HFFc6 (cell line): Measurements from ENCODE around the gene VIM. TPM values are rescaled to one million over a fixed set of nuclear protein-coding genes. Genes with fewer than 3 reads are reported as not detected.

ENCODE experiments used
- DNase-seq: peaks from one replicate; pipeline ENCODE4 v3.0.0-alpha.2; 2018
- H3K27ac Mint-ChIP-seq: 2 replicates; pipeline ENCODE4 v1.8.0; 2020; ENCODE audit warnings: mild to moderate bottlenecking, mixed read lengths
- H3K27me3 Mint-ChIP-seq: 2 replicates; pipeline ENCODE4 v1.8.0; 2021; ENCODE audit warnings: mild to moderate bottlenecking, moderate library complexity, mixed read lengths; ENCODE audit not compliant: insufficient read depth
- H3K36me3 Mint-ChIP-seq: 2 replicates; pipeline ENCODE4 v1.8.0; 2021; ENCODE audit warnings: low read depth, mixed read lengths
- H3K4me1 Mint-ChIP-seq: 2 replicates; pipeline ENCODE4 v1.8.0; 2020; ENCODE audit warnings: low read depth, mixed read lengths
- H3K4me3 Mint-ChIP-seq: 2 replicates; pipeline ENCODE4 v1.8.0; 2020; ENCODE audit warnings: mild to moderate bottlenecking, moderate library complexity, mixed read lengths
- H3K9me3 Mint-ChIP-seq: 2 replicates; pipeline ENCODE4 v1.8.0; 2020; ENCODE audit warnings: mild to moderate bottlenecking, mixed read lengths
- total RNA-seq, 6 experiments: library from RNA; stranded (reverse); fragmentation: NEBNext Ultra II Directional; extraction: Animal tissue kit (Norgen Biotek cat#: 25700); gene quantifications; 2 replicates in 1 of 6; 3 replicates in 5 of 6; pipeline ENCODE4 v1.2.3, GENCODE V29; 2021
- TF ChIP-seq, protein P1 (sequence below): fragments of 200-600 bp; sonication (generic); IDR thresholded peaks from 2 replicates; pipeline ENCODE4 v1.5.0; 2021; ENCODE audit warnings: antibody characterized with exemption, mild to moderate bottlenecking

Gene VIM
- total RNA-seq, 6 experiments from 2014 or later, result 9,623 to 12,540 (median 10,688) TPM

DNA sequence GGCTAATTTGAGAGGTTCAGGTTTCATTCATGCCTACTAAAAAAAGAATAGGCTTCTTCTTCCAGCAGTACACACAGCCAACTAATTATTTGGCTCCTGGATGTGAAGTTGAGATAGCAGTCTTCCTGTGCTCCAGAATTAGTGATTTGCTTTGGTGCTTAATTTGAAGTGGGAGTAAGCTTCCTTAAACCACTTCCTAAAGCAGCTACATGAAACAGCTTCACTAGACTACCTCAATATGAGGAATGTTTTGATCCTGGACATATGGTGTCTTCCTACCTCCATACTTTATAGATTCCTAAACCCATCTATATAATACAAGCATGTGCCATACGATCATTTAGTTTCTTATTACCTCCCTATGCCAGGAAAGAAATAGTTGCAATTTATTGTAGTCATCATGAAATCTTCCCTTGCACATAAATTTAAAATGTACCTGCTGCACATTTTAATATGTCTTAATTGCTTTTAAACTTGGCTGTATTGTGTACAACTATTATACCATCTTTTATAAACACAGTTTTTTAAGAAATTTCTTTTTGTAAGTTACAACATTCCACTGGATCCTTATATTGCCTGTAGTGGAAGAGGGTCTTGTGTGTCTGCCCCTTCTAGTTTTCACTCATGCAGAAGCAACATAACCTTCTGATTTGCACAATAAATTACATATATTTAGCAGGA, 8.6 kb downstream of the VIM start:
- H3K4me1 Mint-ChIP-seq, result peaks cover 71% of the 10 kb centered on the region
- H3K4me3 Mint-ChIP-seq, result peak overlapping the region; percentile 100

DNA sequence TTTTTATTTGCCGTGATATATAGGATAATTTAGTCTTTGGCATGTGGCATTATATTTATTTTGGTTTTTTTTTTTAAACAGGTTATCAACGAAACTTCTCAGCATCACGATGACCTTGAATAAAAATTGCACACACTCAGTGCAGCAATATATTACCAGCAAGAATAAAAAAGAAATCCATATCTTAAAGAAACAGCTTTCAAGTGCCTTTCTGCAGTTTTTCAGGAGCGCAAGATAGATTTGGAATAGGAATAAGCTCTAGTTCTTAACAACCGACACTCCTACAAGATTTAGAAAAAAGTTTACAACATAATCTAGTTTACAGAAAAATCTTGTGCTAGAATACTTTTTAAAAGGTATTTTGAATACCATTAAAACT, 9.1 kb downstream of the VIM start:
- TF ChIP-seq, protein P1, sequence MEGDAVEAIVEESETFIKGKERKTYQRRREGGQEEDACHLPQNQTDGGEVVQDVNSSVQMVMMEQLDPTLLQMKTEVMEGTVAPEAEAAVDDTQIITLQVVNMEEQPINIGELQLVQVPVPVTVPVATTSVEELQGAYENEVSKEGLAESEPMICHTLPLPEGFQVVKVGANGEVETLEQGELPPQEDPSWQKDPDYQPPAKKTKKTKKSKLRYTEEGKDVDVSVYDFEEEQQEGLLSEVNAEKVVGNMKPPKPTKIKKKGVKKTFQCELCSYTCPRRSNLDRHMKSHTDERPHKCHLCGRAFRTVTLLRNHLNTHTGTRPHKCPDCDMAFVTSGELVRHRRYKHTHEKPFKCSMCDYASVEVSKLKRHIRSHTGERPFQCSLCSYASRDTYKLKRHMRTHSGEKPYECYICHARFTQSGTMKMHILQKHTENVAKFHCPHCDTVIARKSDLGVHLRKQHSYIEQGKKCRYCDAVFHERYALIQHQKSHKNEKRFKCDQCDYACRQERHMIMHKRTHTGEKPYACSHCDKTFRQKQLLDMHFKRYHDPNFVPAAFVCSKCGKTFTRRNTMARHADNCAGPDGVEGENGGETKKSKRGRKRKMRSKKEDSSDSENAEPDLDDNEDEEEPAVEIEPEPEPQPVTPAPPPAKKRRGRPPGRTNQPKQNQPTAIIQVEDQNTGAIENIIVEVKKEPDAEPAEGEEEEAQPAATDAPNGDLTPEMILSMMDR, result no peak
- Mint-ChIP-seq H3K4me1 (peaks cover 66% of the 10 kb centered on the region), H3K4me3 (peak overlapping the region; percentile 100), H3K27me3 (peaks cover 84% of the 10 kb centered on the region), H3K9me3 (peaks cover 48% of the 10 kb centered on the region), H3K36me3 (peaks cover 48% of the 10 kb centered on the region), H3K27ac (peak overlapping the region; percentile 100)
- no peak for DNase-seq

More for the DNA sequence above, 8.6 kb downstream of the VIM start:
- H3K27me3 Mint-ChIP-seq, result peaks cover 89% of the 10 kb centered on the region
- TF ChIP-seq, protein P1, result no peak
- H3K36me3 Mint-ChIP-seq, result peaks cover 53% of the 10 kb centered on the region
- peak overlapping the region; percentile 100 for H3K27ac Mint-ChIP-seq
- H3K9me3 Mint-ChIP-seq, result peaks cover 54% of the 10 kb centered on the region
- DNase-seq, result no peak

DNA sequence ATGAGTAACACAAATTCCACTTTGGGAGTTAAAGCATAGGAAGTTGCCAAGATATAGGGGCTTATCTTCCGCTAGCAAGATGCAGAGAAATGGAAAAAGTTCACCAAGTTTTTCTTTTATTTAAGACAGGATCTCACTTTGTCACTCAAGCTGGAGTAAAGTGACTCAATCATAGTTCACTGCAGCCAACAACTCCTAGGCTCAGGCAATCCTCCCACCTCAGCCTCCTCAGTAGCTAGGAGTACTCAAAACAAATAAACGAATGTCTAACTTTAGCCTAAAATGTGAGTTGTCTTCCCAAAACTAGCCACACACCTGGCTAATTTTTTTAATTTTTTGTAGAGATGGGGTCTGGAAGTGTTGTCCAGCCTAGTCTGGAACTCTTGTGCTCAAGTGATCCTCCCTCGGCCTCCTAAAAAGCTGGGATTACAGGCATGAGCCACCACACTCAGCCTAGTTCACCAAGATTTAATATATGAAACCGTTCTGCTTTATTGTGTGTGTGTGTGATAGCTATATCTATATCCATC, 9.9 kb downstream of the VIM start:
- peak overlapping the region; percentile 100 for H3K27ac Mint-ChIP-seq
- H3K9me3 Mint-ChIP-seq, result peaks cover 47% of the 10 kb centered on the region
- H3K36me3 Mint-ChIP-seq, result peaks cover 41% of the 10 kb centered on the region
- H3K27me3 Mint-ChIP-seq, result peaks cover 75% of the 10 kb centered on the region
- peak overlapping the region; percentile 100 for H3K4me3 Mint-ChIP-seq
- peaks cover 59% of the 10 kb centered on the region for H3K4me1 Mint-ChIP-seq
- DNase-seq, result peak; percentile 63
- TF ChIP-seq, protein P1, result no peak

DNA sequence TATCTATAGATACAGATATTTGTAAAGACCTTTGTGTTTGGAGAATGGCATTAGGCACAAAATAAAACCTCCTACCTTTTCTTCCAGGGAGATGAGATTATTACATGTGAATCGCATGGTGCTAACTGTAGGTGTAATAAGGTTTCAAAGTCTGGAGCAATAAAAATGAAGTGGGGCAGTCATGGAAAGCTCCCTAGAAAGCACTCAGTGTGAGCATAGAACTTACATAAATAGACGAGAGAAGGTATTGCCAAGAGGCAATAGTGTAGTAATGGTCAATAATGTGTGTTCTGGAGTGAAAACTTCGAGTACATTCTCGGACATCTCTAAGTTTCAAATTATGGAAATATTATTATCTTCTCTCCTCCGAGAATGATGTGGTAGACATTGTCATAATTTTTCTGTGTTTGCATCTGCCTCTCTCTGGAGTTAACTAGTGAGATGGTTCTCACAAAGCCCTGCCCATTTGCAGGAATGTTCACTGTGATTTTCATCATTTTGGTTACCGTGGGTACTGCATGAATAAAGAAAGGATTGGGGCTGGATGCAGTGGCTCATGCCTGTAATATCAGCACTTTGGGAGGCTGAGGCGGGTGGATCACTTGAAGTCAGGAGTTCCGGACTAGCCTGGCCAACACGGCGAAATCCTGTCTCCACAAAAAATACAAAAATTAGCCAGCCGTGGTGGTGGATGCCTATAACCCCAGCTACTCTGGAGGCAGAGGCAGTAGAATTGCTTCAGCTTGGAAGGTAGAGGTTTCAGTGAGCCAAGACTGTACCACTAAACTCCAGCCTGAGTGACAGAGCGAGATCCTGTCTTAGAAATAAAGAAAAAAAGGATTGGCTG, 10.6 kb downstream of the VIM start:
- H3K4me3 Mint-ChIP-seq, result peak overlapping the region; percentile 100
- peaks cover 34% of the 10 kb centered on the region for H3K36me3 Mint-ChIP-seq
- peaks cover 68% of the 10 kb centered on the region for H3K27me3 Mint-ChIP-seq
- H3K9me3 Mint-ChIP-seq, result peaks cover 42% of the 10 kb centered on the region
- peaks cover 53% of the 10 kb centered on the region for H3K4me1 Mint-ChIP-seq
- peak; percentile 92 for DNase-seq
- TF ChIP-seq, protein P1, result no peak
- H3K27ac Mint-ChIP-seq, result peak overlapping the region; percentile 100

DNA sequence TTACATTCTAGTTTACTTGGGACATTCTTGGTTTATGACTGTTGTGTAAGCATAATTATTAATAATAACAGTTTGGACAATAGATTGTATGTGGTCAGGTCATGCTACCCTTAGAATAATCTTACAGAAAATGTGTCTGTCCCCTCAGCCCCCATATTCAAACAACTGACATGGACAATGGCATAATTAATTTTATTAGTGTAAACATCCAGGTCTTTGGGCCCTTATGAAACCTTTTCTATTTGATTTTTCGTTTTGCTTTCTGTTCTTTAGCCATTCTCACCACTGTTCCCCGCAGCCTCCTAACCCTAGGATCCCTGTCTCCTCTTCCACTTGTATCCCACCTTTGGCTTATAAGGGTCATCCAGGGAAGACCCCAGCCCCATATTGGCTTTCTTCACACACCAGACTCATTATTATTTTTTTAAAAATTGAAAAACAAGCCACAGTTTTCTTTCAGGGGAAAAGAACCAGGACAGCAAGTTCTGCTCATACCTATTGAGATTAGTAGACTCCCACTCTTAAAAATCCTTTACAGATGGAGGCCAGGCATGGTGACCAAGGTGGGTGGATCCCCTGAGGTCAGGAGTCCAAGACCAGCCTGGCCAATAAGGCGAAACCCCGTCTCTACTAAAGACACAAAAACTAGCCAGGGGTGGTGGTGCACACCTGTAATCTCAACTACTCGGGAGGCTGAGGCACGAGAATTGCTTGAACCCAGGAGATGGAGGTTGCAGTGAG, 11.5 kb downstream of the VIM start:
- TF ChIP-seq, protein P1, result no peak
- peak overlapping the region; percentile 65 for H3K4me3 Mint-ChIP-seq
- peaks cover 60% of the 10 kb centered on the region for H3K27me3 Mint-ChIP-seq
- peak; percentile 53 for DNase-seq
- H3K4me1 Mint-ChIP-seq, result peaks cover 53% of the 10 kb centered on the region
- peaks cover 27% of the 10 kb centered on the region for H3K36me3 Mint-ChIP-seq
- H3K27ac Mint-ChIP-seq, result peak overlapping the region; percentile 100
- peaks cover 36% of the 10 kb centered on the region for H3K9me3 Mint-ChIP-seq
